ENCODE results near the gene CNMD.

The CNMD gene

DNA sequence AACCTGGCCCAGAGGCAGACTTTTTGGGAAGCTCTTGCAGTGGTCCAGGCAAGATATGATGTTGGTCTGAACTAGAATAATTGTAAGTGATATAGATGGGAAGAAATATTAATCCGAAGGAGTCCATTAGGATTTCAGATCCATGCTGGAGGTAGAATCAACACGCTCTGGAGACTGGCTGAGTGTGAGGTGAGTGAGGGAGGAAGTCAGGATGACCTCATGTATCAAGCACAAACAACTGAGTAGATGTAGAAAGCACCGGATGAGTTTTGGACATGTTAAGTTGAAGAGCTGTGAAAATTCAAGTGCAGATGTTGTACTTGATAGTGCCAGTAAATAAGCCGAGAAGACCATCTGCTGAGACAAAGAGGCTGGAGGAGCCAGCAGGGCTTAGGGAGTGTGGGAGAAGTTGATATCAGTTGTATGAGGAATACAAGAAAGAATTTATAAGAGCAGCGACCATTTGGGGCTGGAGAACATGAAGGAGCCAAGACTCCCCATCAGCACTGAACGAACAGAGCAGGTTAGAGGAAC is 5.3 kb upstream of the CNMD start:
- TF ChIP-seq, protein P1, sequence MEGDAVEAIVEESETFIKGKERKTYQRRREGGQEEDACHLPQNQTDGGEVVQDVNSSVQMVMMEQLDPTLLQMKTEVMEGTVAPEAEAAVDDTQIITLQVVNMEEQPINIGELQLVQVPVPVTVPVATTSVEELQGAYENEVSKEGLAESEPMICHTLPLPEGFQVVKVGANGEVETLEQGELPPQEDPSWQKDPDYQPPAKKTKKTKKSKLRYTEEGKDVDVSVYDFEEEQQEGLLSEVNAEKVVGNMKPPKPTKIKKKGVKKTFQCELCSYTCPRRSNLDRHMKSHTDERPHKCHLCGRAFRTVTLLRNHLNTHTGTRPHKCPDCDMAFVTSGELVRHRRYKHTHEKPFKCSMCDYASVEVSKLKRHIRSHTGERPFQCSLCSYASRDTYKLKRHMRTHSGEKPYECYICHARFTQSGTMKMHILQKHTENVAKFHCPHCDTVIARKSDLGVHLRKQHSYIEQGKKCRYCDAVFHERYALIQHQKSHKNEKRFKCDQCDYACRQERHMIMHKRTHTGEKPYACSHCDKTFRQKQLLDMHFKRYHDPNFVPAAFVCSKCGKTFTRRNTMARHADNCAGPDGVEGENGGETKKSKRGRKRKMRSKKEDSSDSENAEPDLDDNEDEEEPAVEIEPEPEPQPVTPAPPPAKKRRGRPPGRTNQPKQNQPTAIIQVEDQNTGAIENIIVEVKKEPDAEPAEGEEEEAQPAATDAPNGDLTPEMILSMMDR (IDR thresholded peaks at IDR 0.05; ENCODE audit: low read depth, low read length), result no peak
- H3K4me3 ChIP-seq (ENCODE audit: low read depth, low read length), result no peak overlapping the region

DNA sequence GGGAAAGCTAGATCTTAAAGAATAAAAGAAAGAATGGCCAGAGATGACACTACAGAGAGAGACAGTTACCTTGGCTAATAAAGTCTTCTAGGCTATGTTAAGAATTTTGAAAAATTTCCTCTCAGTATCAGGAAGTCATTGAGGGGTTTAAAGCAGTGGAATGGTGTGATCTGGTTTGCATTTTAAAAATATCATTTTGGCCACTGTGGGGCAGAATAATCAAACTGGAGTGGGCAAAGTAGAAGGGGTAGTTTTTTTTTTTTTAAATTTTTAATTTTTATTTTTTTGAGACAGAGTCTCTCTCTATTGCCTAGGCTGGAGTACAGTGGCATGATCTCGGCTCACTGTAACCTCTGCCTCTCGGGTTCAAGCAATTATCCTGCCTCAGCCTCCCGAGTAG is 4.4 kb upstream of the CNMD start:
- TF ChIP-seq, protein P1 (IDR thresholded peaks at IDR 0.05; ENCODE audit: low read depth, low read length), result no peak
- no peak overlapping the region for H3K4me3 ChIP-seq (ENCODE audit: low read depth, low read length)

DNA sequence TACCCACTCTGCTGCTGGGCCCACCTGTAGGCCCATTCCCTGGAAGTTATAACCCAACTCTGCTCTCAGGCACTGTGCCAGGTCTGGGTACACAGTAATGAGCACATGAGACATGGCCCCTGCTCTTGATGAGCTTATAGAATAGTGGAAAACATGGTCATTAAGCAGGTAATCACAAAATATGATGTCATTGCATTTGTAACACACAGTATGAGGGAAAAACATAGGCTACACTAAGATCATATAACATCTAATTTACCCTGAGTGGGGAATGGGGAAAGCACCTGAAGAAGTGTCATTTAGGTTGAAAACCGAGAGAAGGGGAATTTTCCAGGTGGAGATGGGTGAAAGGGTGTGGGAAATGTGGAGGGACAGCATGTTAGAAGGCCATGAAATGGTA is 3.9 kb upstream of the CNMD start:
- H3K4me3 ChIP-seq (ENCODE audit: low read depth, low read length), result no peak overlapping the region
- TF ChIP-seq, protein P1 (IDR thresholded peaks at IDR 0.05; ENCODE audit: low read depth, low read length), result no peak

DNA sequence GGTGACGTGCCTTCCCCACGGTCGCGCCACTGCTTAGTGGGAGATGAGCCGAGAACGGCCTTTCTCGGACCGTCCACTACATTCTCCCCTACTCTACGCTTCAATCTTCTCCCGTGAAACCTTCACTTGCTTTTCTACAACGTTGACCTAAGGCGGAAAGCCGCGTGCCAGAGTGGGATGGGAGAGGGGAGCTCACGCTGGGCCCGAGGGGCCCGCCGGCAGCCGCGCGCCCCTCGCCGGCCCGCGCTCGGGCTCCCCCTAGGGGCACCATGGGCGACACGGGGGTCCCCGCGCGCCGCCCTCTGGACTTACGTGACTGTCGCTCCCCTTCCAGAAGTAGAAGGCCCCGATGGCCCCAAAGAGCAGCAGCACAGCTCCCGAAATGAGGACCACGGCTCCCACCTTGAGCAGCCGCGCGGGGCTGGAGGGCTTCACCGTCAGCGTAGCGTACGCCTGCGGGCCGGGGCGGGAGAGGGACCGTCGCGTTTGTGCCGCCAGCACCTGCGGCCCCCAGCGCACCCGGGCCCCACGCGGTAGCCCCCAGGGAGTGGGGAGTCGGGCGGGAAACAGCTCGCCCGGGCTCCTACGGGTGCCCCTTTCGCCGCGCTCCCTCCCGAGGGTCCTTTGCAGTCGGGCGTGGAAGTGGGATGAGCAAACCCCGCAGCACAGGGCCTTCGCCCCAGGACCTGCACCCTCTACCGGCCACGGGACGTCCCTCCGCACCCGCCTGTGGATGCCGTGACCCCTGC is 727 bp downstream of the CNMD start:
- TF ChIP-seq, protein P1 (IDR thresholded peaks at IDR 0.05; ENCODE audit: low read depth, low read length), result peak; percentile 16; the same call in 1 of the 2 replicates
- H3K4me3 ChIP-seq (ENCODE audit: low read depth, low read length), result peak overlapping the region; percentile 28

DNA sequence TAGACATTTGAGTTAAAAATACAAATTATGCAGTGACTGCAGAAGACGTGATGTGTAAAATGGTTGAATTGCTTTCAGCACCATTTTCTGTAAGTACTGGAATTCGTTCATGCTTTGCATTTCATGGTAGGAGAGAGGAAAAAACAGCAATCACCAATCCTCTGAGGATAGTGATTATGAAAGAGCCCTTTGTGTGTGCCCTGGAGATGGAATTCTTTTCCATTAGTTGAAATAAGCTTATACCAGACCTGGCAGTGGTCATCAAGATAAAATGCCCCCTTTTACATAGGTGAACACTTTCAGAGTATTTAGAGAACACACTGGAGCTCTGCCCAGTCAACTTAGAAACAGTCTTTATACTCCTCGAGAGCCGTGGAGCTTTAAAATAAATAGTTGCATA is 1.7 kb downstream of the CNMD start:
- H3K4me3 ChIP-seq (ENCODE audit: low read depth, low read length), result no peak overlapping the region
- TF ChIP-seq, protein P1 (IDR thresholded peaks at IDR 0.05; ENCODE audit: low read depth, low read length), result no peak

DNA sequence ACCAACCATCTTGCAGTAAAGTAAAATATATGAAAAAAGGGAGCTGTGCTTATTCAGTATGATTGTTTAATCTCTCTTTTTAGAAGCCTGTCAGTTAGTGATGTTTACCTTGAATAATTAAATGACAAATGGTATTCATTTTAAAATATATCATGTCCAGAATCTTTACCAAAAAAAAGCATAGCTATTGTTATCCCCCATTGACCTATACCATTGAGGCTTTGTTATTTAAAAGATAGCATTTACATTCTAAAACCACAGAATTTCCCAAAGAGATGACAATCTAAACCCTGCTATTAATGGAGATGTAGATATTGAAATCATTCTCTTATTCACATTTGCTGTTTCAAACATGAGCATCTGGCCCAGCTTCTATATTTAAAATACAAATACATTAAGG is 2.2 kb downstream of the CNMD start:
- TF ChIP-seq, protein P1 (IDR thresholded peaks at IDR 0.05; ENCODE audit: low read depth, low read length), result no peak
- H3K4me3 ChIP-seq (ENCODE audit: low read depth, low read length), result no peak overlapping the region

DNA sequence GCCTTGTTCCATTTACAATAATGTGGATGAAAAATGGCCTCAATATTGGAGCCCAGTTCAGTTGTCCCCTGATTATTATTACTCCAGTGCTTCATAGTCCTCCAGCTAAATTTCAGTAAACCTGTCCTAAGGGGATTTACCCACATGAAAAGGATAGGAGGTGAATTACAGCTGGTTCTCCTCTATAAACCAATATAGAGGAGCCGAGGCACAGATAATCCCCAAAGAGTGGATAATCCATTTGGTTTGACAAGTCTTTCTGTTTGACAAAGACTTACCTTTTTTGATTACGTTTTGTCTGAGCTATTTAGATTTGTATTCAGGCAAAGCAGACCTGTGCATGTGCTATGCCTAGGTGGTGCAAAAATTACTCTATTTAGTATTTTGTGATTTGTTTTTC is 2.7 kb downstream of the CNMD start:
- H3K4me3 ChIP-seq (ENCODE audit: low read depth, low read length), result no peak overlapping the region
- TF ChIP-seq, protein P1 (IDR thresholded peaks at IDR 0.05; ENCODE audit: low read depth, low read length), result no peak

Data from WI38 (cell line).